ENCODE results near the gene FN1. TPM values are rescaled to one million over a fixed set of nuclear protein-coding genes. Genes with fewer than 3 reads are reported as not detected.

Gene FN1
- total RNA-seq, 4 donors from 2014 or later: 45.8 to 78.1 (median 52.7) TPM

GRCh38 chr2:215439980-215440512, 4.2 kb upstream of the FN1 start:
- H3K9me3 ChIP-seq: no peaks in the 10 kb centered on the region
- no peak overlapping the region for H3K27ac ChIP-seq
- peaks cover 26% of the 10 kb centered on the region for H3K27me3 ChIP-seq
- peaks cover 25% of the 10 kb centered on the region for H3K4me1 ChIP-seq
- TF ChIP-seq EP300 (IDR thresholded peaks at IDR 0.05) (no peak), POLR2A (IDR thresholded peaks at IDR 0.05) (no peak), CTCF (IDR thresholded peaks at IDR 0.05) (no peak), POLR2AphosphoS5 (IDR thresholded peaks at IDR 0.05) (no peak)
- H3K4me3 ChIP-seq: no peak overlapping the region
- DNase-seq (ENCODE audit: low spot score in 2 of 2): no peak
- WGBS: 65% methylated on average over 5 of the region's 5 CpGs
- no peaks in the 10 kb centered on the region for H3K36me3 ChIP-seq

GRCh38 chr2:215439404-215439803, 3.5 kb upstream of the FN1 start:
- no peak for TF ChIP-seq EP300 (IDR thresholded peaks at IDR 0.05)
- TF ChIP-seq POLR2A (IDR thresholded peaks at IDR 0.05): no peak
- no peak for TF ChIP-seq CTCF (IDR thresholded peaks at IDR 0.05)
- TF ChIP-seq POLR2AphosphoS5 (IDR thresholded peaks at IDR 0.05): no peak
- Histone ChIP-seq H3K27me3 (peaks cover 27% of the 10 kb centered on the region), H3K9me3 (no peaks in the 10 kb centered on the region), H3K4me3 (no peak overlapping the region), H3K36me3 (no peaks in the 10 kb centered on the region), H3K27ac (no peak overlapping the region), H3K4me1 (peaks cover 28% of the 10 kb centered on the region)
- DNase-seq (ENCODE audit: low spot score in 2 of 2): no peak
- 83% methylated on average over 2 of the region's 2 CpGs for WGBS

- Histone ChIP-seq H3K4me3 (peak overlapping the region; percentile 64), H3K27ac (peak overlapping the region; percentile 92)
- DNase-seq (ENCODE audit: low spot score in 2 of 2): no peak
Observed at GRCh38 chr2:215437614-215438013, 1.7 kb upstream of the FN1 start.

GRCh38 chr2:215436705-215437565, 1.1 kb upstream of the FN1 start:
- 10% methylated on average over 22 of the region's 22 CpGs for WGBS
- Histone ChIP-seq H3K9me3 (no peaks in the 10 kb centered on the region), H3K27me3 (peaks cover 27% of the 10 kb centered on the region), H3K36me3 (no peaks in the 10 kb centered on the region), H3K27ac (peak overlapping the region; percentile 92), H3K4me1 (peaks cover 28% of the 10 kb centered on the region), H3K4me3 (peak overlapping the region; percentile 64)
- peak in 1 of 2 donors; percentile 84 for DNase-seq (ENCODE audit: low spot score in 2 of 2)
- TF ChIP-seq EP300 (IDR thresholded peaks at IDR 0.05) (no peak), CTCF (IDR thresholded peaks at IDR 0.05) (no peak), POLR2A (IDR thresholded peaks at IDR 0.05) (no peak), POLR2AphosphoS5 (IDR thresholded peaks at IDR 0.05) (no peak)

More at GRCh38 chr2:215437614-215438013, 1.7 kb upstream of the FN1 start:
- no peak for TF ChIP-seq POLR2A (IDR thresholded peaks at IDR 0.05)
- Histone ChIP-seq H3K36me3 (no peaks in the 10 kb centered on the region), H3K27me3 (peaks cover 27% of the 10 kb centered on the region), H3K9me3 (no peaks in the 10 kb centered on the region), H3K4me1 (peaks cover 28% of the 10 kb centered on the region)
- WGBS: 58% methylated on average over 2 of the region's 2 CpGs

GRCh38 chr2:215435280-215435869, 493 bp downstream of the FN1 start:
- 6% methylated on average over 15 of the region's 31 CpGs for WGBS

More at GRCh38 chr2:215435280-215435869, 493 bp downstream of the FN1 start:
- TF ChIP-seq POLR2AphosphoS5 (IDR thresholded peaks at IDR 0.05) (no peak), CTCF (IDR thresholded peaks at IDR 0.05) (no peak), EP300 (IDR thresholded peaks at IDR 0.05) (no peak), POLR2A (IDR thresholded peaks at IDR 0.05) (no peak)
- peak overlapping the region; percentile 64 for H3K4me3 ChIP-seq
- no peaks in the 10 kb centered on the region for H3K9me3 ChIP-seq
- H3K4me1 ChIP-seq: peaks cover 30% of the 10 kb centered on the region
- peak overlapping the region; percentile 87 for H3K27ac ChIP-seq
- H3K27me3 ChIP-seq: peaks cover 27% of the 10 kb centered on the region
- no peaks in the 10 kb centered on the region for H3K36me3 ChIP-seq
- DNase-seq (ENCODE audit: low spot score in 2 of 2): peak in 1 of 2 donors; percentile 81
